OCI-LY7 (cell line): ENCODE results near the gene STIM1. TPM values are rescaled to one million over a fixed set of nuclear protein-coding genes. Genes with fewer than 3 reads are reported as not detected.

Experiments used
- BruUV-seq: library from RNA; stranded (reverse); fragments of 400-500 nt; replicated peaks from 2 replicates; lab custom pipeline; 2021; lab: Mats Ljungman, UMichigan
- CTCF ChIA-PET: fragments of 300-600 bp; sonication (Branson Sonifier 250); formaldehyde crosslinking; loops from one replicate; lab custom pipeline; 2022; ENCODE audit warnings: antibody characterized with exemption; ENCODE audit not compliant: unreplicated experiment; lab: Charles Lee
- POLR2A ChIA-PET: fragments of 300-600 bp; sonication (Branson Sonifier 250); formaldehyde crosslinking; loops from one replicate; lab custom pipeline; 2022; ENCODE audit warnings: antibody characterized with exemption; lab: Charles Lee
- DNase-seq: peaks from one replicate; pipeline ENCODE4 v3.0.0-alpha.2; 2015; ENCODE audit warnings: low spot score
- H2AFZ ChIP-seq: fragments of 200-600 bp; sonication (generic), shearing (Covaris generic); 2 replicates; pipeline ENCODE4 v1.6.1; 2014; ENCODE audit warnings: mild to moderate bottlenecking, antibody characterized with exemption, low read length, moderate library complexity
- H3K27ac ChIP-seq: fragments of 200-600 bp; sonication (generic); 2 replicates; pipeline ENCODE4 v1.5.1; 2014; ENCODE audit warnings: mixed run types, low read depth, mild to moderate bottlenecking, moderate library complexity, low read length, inconsistent platforms; ENCODE audit not compliant: poor library complexity, severe bottlenecking
- H3K36me3 ChIP-seq: fragments of 200-600 bp; sonication (generic); 2 replicates; pipeline ENCODE4 v1.6.1; 2014; ENCODE audit warnings: mild to moderate bottlenecking, antibody characterized with exemption, low read length, moderate library complexity, mixed read lengths; ENCODE audit not compliant: insufficient read depth
- H3K4me1 ChIP-seq: fragments of 200-600 bp; sonication (generic); 2 replicates; pipeline ENCODE4 v1.5.1; 2014; ENCODE audit warnings: mild to moderate bottlenecking, low read length; ENCODE audit not compliant: insufficient read depth, poor library complexity, severe bottlenecking
- H3K4me2 ChIP-seq: fragments of 200-600 bp; sonication (generic); 2 replicates; pipeline ENCODE4 v1.6.1; 2014; ENCODE audit warnings: mild to moderate bottlenecking, low read length
- H3K4me3 ChIP-seq: fragments of 200-600 bp; sonication (generic); 2 replicates; pipeline ENCODE4 v1.5.1; 2014; ENCODE audit warnings: mild to moderate bottlenecking, low read depth, low read length; ENCODE audit not compliant: poor library complexity, severe bottlenecking
- H3K79me2 ChIP-seq: fragments of 200-600 bp; sonication (generic); 2 replicates; pipeline ENCODE4 v1.6.1; 2016; ENCODE audit warnings: low read depth, mild to moderate bottlenecking, low read length, moderate library complexity, mixed read lengths; ENCODE audit not compliant: insufficient read depth
- H3K9me2 ChIP-seq: fragments of 200-600 bp; sonication (generic); 2 replicates; pipeline ENCODE4 v1.6.1; 2016; ENCODE audit warnings: mild to moderate bottlenecking, low read length, mixed read lengths; ENCODE audit not compliant: insufficient read depth
- H3K9me3 ChIP-seq: fragments of 200-600 bp; sonication (generic); 2 replicates; pipeline ENCODE4 v1.6.1; 2014; ENCODE audit warnings: mild to moderate bottlenecking, mixed run types, low read length, mixed read lengths
- H4K20me1 ChIP-seq: fragments of 200-600 bp; sonication (generic); 2 replicates; pipeline ENCODE4 v1.6.1; 2014; ENCODE audit warnings: mild to moderate bottlenecking, antibody characterized with exemption, low read length, moderate library complexity, mixed read lengths; ENCODE audit not compliant: insufficient read depth
- CTCF ChIP-seq: fragments of 200-600 bp; sonication (generic); conservative IDR thresholded peaks from 2 replicates; pipeline ENCODE4 v1.5.1; 2014; ENCODE audit warnings: mild to moderate bottlenecking, antibody characterized with exemption, low read length, moderate library complexity, mixed read lengths
- EZH2phosphoT487 ChIP-seq: fragments of 200-600 bp; sonication (generic); IDR thresholded peaks from 2 replicates; pipeline ENCODE4 v1.6.1; 2018; ENCODE audit warnings: low read depth, borderline replicate concordance, mild to moderate bottlenecking, mixed run types, antibody characterized with exemption, low read length, moderate library complexity, mixed read lengths
- intact Hi-C: fragments of 100-400 bp; cut with micrococcal nuclease; formaldehyde crosslinking; loops from one replicate; pipeline ENCODE4 v1.10.0; 2022; ENCODE audit not compliant: unreplicated experiment
- total RNA-seq, 2 experiments: library from RNA; depleted of rRNA in 1 of 2; stranded (reverse); fragments of >200 nt in 1 of 2; shearing (Covaris generic) in 1 of 2; gene quantifications; 2 replicates each; pipeline ENCODE4 v1.2.3, GENCODE V29; 2014 to 2022

Gene STIM1
- total RNA-seq, 2 experiments from 2014 or later: 21.0 to 49.1 TPM

- no peaks in the 10 kb centered on the region for H3K79me2 ChIP-seq
- no peak for TF ChIP-seq CTCF
- TF ChIP-seq EZH2phosphoT487: no peak
- intact Hi-C loops: no loop called here
- no peak overlapping the region for H3K4me2 ChIP-seq
- H3K4me1 ChIP-seq: no peaks in the 10 kb centered on the region
- no peak for DNase-seq
- ChIA-PET POLR2A (no interaction called here), CTCF (interaction anchor here (1.1 kb wide), 1 partner anchor 143 kb away, joined by 3 read pairs; no protein-coding TSS in a partner anchor)
- H3K9me3 ChIP-seq: peaks cover 21% of the 10 kb centered on the region; the same call in 1 of the 2 replicates
- no peak overlapping the region for H3K4me3 ChIP-seq
- BruUV-seq: no TSS peak
- no peak overlapping the region for H2AFZ ChIP-seq
- no peaks in the 10 kb centered on the region for H4K20me1 ChIP-seq
- H3K27ac ChIP-seq: no peak overlapping the region
- no peaks in the 10 kb centered on the region; the same call in 1 of the 2 replicates for H3K36me3 ChIP-seq
- 0 out of 2 replicates have a peak, but pooled peaks cover 4% of the 10 kb centered on the region for H3K9me2 ChIP-seq
These were observed 137.5 kb downstream of the STIM1 start for GRCh38 chr11:3992964-3993363.

- intact Hi-C loops: no loop called here
- ChIA-PET POLR2A (no interaction called here), CTCF (interaction anchor here (1.1 kb wide), 1 partner anchor 144 kb away, joined by 3 read pairs; no protein-coding TSS in a partner anchor)
- Histone ChIP-seq H2AFZ (no peak overlapping the region), H4K20me1 (no peaks in the 10 kb centered on the region), H3K9me3 (peaks cover 21% of the 10 kb centered on the region; the same call in 1 of the 2 replicates), H3K79me2 (no peaks in the 10 kb centered on the region), H3K4me3 (no peak overlapping the region), H3K9me2 (0 out of 2 replicates have a peak, but pooled peaks cover 4% of the 10 kb centered on the region), H3K36me3 (no peaks in the 10 kb centered on the region; the same call in 1 of the 2 replicates), H3K27ac (no peak overlapping the region), H3K4me1 (no peaks in the 10 kb centered on the region), H3K4me2 (no peak overlapping the region)
- no TSS peak for BruUV-seq
- TF ChIP-seq CTCF: no peak
- TF ChIP-seq EZH2phosphoT487: no peak
- no peak for DNase-seq
These were observed 138.7 kb downstream of the STIM1 start for GRCh38 chr11:3994030-3994640.

DNA sequence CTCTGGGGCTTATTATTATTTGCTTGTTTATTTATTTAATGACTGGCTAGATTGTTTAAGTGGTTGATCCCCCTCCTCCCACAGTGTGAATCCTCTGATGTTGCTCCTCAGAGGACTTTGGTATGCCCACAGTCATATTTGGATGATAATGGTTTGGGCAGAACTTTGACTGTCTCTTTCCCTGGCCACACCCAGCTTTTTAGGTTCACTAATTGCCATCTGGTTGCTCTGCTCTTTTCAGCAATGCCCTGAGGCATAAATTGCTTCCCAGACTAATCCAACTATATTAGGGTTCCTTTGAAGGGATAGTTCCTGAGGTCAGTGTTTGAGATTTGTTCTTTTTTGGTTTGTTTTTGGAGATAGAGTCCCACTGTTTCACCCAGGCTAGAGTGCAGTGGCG, 139.8 kb downstream of the STIM1 start:
- no peak overlapping the region for H3K4me2 ChIP-seq
- no TSS peak for BruUV-seq
- no peaks in the 10 kb centered on the region for H3K4me1 ChIP-seq
- H3K9me3 ChIP-seq: peaks cover 16% of the 10 kb centered on the region; the same call in 1 of the 2 replicates
- no peaks in the 10 kb centered on the region; the same call in 1 of the 2 replicates for H3K36me3 ChIP-seq
- no peaks in the 10 kb centered on the region for H3K9me2 ChIP-seq
- no peaks in the 10 kb centered on the region for H4K20me1 ChIP-seq
- H3K27ac ChIP-seq: no peak overlapping the region
- no peak for TF ChIP-seq CTCF
- TF ChIP-seq EZH2phosphoT487: no peak
- intact Hi-C loops: no loop called here
- CTCF ChIA-PET: no interaction called here
- H3K79me2 ChIP-seq: no peaks in the 10 kb centered on the region
- POLR2A ChIA-PET: no interaction called here
- no peak overlapping the region for H2AFZ ChIP-seq
- no peak for DNase-seq
- no peak overlapping the region for H3K4me3 ChIP-seq
